Stimulated activated effector memory CD8-positive, alpha-beta T cell treated with anti-CD3 and anti-CD28 coated beads, Interleukin-12 subunit alpha, Interleukin-12 subunit beta, amount 100 ng/mL, for 72 hours (primary cell): ENCODE data around the gene MASP1.
"Not testable (repeated sequence)": the region's sequence is repeated elsewhere in the genome, so short reads cannot be mapped to it uniquely, and the experiment has no call there.

Source experiments
- ATAC-seq: fragments of 150-1000 bp; cut with Tn5 transposase; 2 replicates; pipeline ENCODE4 v1.10.0; 2021
- DNase-seq, 2 donors: peaks; one replicate each; pipeline ENCODE4 v3.0.0; 2021 to 2022; ENCODE audit warnings: low spot score in 2 of 2
- H3K27ac Mint-ChIP-seq: one replicate; pipeline ENCODE4 v1.8.0; 2022; ENCODE audit warnings: mild to moderate bottlenecking, mixed read lengths
- H3K36me3 Mint-ChIP-seq: one replicate; pipeline ENCODE4 v1.8.0; 2022; ENCODE audit warnings: mild to moderate bottlenecking, mixed read lengths
- H3K4me1 Mint-ChIP-seq: one replicate; pipeline ENCODE4 v1.8.0; 2022; ENCODE audit warnings: mixed read lengths
- H3K4me3 Mint-ChIP-seq: one replicate; pipeline ENCODE4 v1.8.0; 2022; ENCODE audit warnings: mild to moderate bottlenecking, mixed read lengths
- H3K9me3 Mint-ChIP-seq: one replicate; pipeline ENCODE4 v1.8.0; 2022; ENCODE audit warnings: mixed read lengths

MASP1 gene

GRCh38 chr3:187207062-187207461, 84.5 kb downstream of the MASP1 start:
- Mint-ChIP-seq H3K36me3 (no peaks in the 10 kb centered on the region), H3K9me3 (peaks cover 2% of the 10 kb centered on the region), H3K27ac (no peak overlapping the region), H3K4me1 (no peaks in the 10 kb centered on the region), H3K4me3 (no peak overlapping the region)
- DNase-seq (no peak), ATAC-seq (no peak)

- Mint-ChIP-seq H3K27ac (no peak overlapping the region), H3K4me3 (no peak overlapping the region), H3K9me3 (peaks cover 2% of the 10 kb centered on the region), H3K4me1 (no peaks in the 10 kb centered on the region), H3K36me3 (no peaks in the 10 kb centered on the region)
- DNase-seq (no peak), ATAC-seq (peak; percentile 73)
These were observed 85.9 kb downstream of the MASP1 start for GRCh38 chr3:187205683-187206082.

GRCh38 chr3:187199463-187200050, 92.0 kb downstream of the MASP1 start:
- not testable (repeated sequence) for H3K4me1 Mint-ChIP-seq, H3K9me3 Mint-ChIP-seq, H3K36me3 Mint-ChIP-seq, H3K27ac Mint-ChIP-seq, H3K4me3 Mint-ChIP-seq, DNase-seq, ATAC-seq

- DNase-seq = no peak
- ATAC-seq = no peak
- H3K4me3 Mint-ChIP-seq = no peak overlapping the region
- no peaks in the 10 kb centered on the region for H3K9me3 Mint-ChIP-seq
- H3K4me1 Mint-ChIP-seq = no peaks in the 10 kb centered on the region
- H3K27ac Mint-ChIP-seq = peak overlapping the region; percentile 29
- no peaks in the 10 kb centered on the region for H3K36me3 Mint-ChIP-seq
These were observed 93.0 kb downstream of the MASP1 start for GRCh38 chr3:187198490-187198889.

- no peaks in the 10 kb centered on the region for H3K36me3 Mint-ChIP-seq
- ATAC-seq (no peak), DNase-seq (no peak)
- H3K4me1 Mint-ChIP-seq = no peaks in the 10 kb centered on the region
- no peak within 1 kb of the TSS for H3K4me3 Mint-ChIP-seq
- H3K27ac Mint-ChIP-seq = no peak within 1 kb of the TSS
- H3K9me3 Mint-ChIP-seq = no peaks in the 10 kb centered on the region
These were observed 94.2 kb downstream of the MASP1 start, which contains the start of gene RTP1 for GRCh38 chr3:187197335-187197649. TSS of gene RTP1 (plus strand) at chr3:187197486. CDS start at chr3:187197516, 30 bp downstream.

GRCh38 chr3:187196573-187197334, 94.8 kb downstream of the MASP1 start:
- ATAC-seq (no peak), DNase-seq (no peak)
- Mint-ChIP-seq H3K4me3 (no peak overlapping the region), H3K4me1 (no peaks in the 10 kb centered on the region), H3K27ac (no peak overlapping the region), H3K36me3 (no peaks in the 10 kb centered on the region), H3K9me3 (no peaks in the 10 kb centered on the region)

- no peaks in the 10 kb centered on the region for H3K36me3 Mint-ChIP-seq
- ATAC-seq = no peak
- H3K27ac Mint-ChIP-seq = no peak overlapping the region
- H3K9me3 Mint-ChIP-seq = no peaks in the 10 kb centered on the region
- H3K4me1 Mint-ChIP-seq = no peaks in the 10 kb centered on the region
- H3K4me3 Mint-ChIP-seq = no peak overlapping the region
- no peak for DNase-seq
These were observed 98.4 kb downstream of the MASP1 start for GRCh38 chr3:187193181-187193580.

GRCh38 chr3:187191271-187191670, 100.3 kb downstream of the MASP1 start:
- Mint-ChIP-seq H3K36me3 (no peaks in the 10 kb centered on the region), H3K4me3 (no peak overlapping the region), H3K4me1 (no peaks in the 10 kb centered on the region), H3K27ac (no peak overlapping the region), H3K9me3 (no peaks in the 10 kb centered on the region)
- ATAC-seq (no peak), DNase-seq (no peak)

GRCh38 chr3:187188931-187189330, 102.6 kb downstream of the MASP1 start:
- no peaks in the 10 kb centered on the region for H3K4me1 Mint-ChIP-seq
- DNase-seq (no peak), ATAC-seq (no peak)
- H3K36me3 Mint-ChIP-seq = no peaks in the 10 kb centered on the region
- H3K9me3 Mint-ChIP-seq = no peaks in the 10 kb centered on the region
- H3K27ac Mint-ChIP-seq = no peak overlapping the region
- H3K4me3 Mint-ChIP-seq = no peak overlapping the region

- no peak overlapping the region for H3K27ac Mint-ChIP-seq
- ATAC-seq (no peak), DNase-seq (no peak)
- no peak overlapping the region for H3K4me3 Mint-ChIP-seq
- no peaks in the 10 kb centered on the region for H3K4me1 Mint-ChIP-seq
- H3K9me3 Mint-ChIP-seq = no peaks in the 10 kb centered on the region
- no peaks in the 10 kb centered on the region for H3K36me3 Mint-ChIP-seq
These were observed 104.6 kb downstream of the MASP1 start for GRCh38 chr3:187186801-187187421.

GRCh38 chr3:187186375-187186774, 105.2 kb downstream of the MASP1 start:
- Mint-ChIP-seq H3K9me3 (no peaks in the 10 kb centered on the region), H3K27ac (no peak overlapping the region), H3K4me3 (no peak overlapping the region), H3K36me3 (no peaks in the 10 kb centered on the region), H3K4me1 (no peaks in the 10 kb centered on the region)
- ATAC-seq (no peak), DNase-seq (no peak)

GRCh38 chr3:187185759-187186158, 105.8 kb downstream of the MASP1 start:
- ATAC-seq = no peak
- H3K4me3 Mint-ChIP-seq = no peak overlapping the region
- no peaks in the 10 kb centered on the region for H3K4me1 Mint-ChIP-seq
- no peak for DNase-seq
- no peaks in the 10 kb centered on the region for H3K9me3 Mint-ChIP-seq
- H3K27ac Mint-ChIP-seq = no peak overlapping the region
- no peaks in the 10 kb centered on the region for H3K36me3 Mint-ChIP-seq
